Measurements from ENCODE around the gene PARP11.

Gene PARP11

DNA sequence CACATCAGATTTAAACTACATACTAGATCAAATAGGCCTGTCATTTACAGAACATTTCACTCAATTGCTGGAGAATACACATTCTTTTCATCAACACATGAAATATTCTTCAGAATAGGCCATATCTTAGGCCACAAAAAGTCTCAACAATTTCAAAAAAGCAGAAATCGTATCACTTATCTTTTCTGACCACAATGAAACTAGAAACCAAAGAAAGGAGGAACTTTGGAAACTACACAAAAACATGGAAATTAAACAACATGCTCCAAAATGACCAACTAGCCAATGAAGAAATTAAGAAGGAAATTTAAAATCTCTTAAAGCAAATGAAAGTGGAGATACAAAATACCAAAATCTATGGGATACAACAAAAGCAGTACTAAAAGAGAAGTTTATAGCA lies 35.1 kb downstream of the PARP11 start:
- H3K4me3 ChIP-seq: no peak overlapping the region
- DNase-seq (ENCODE audit: low spot score): no peak
- no peak overlapping the region for H3K27ac ChIP-seq
- no peak for TF ChIP-seq CTCF (IDR thresholded peaks at IDR 0.05)

DNA sequence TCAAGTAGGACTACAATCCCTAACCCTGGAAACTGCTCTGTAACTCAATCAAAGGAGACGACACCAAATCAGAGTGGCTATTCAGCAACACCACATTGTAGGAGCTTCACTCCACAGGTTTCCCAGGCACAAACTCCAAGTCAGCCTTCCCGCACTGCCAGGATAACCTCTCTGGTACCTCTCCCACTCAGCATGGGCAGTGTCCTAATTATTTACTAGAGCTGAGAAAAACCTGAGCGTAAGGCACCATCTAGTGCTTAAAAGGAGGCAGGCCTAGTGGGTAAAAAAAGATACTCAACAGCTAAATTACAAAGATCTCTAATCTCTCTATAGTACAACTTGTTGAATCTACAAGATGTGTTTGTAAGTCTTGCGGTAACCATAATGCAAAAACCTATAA lies 36.1 kb downstream of the PARP11 start:
- no peak overlapping the region for H3K4me3 ChIP-seq
- H3K27ac ChIP-seq: no peak overlapping the region
- no peak for TF ChIP-seq CTCF (IDR thresholded peaks at IDR 0.05)
- no peak for DNase-seq (ENCODE audit: low spot score)

- H3K27ac ChIP-seq: no peak overlapping the region
- TF ChIP-seq CTCF (IDR thresholded peaks at IDR 0.05): no peak
- H3K4me3 ChIP-seq: no peak overlapping the region
- no peak for DNase-seq (ENCODE audit: low spot score)
Measured at GRCh38 chr12:3836641-3837040, 36.6 kb downstream of the PARP11 start.

DNA sequence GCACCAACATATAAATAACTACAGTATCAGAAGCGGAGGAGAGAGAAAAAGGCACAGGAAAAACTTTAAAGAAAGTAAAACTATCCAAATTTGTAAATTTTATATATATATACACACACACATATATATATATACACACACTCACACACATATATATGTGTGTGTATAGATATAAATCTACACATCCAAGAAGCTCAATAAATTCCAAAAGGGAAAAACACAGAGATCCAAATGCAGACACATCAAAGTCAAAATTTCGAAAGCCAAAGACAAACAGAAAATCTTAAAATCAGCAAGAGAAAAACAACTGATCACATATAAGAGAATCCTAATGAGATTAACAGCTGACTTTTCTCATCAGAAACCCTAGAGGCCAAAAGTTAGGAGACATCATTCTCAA lies 37.3 kb downstream of the PARP11 start:
- no peak for DNase-seq (ENCODE audit: low spot score)
- Histone ChIP-seq H3K27ac (no peak overlapping the region), H3K4me3 (no peak overlapping the region)
- TF ChIP-seq CTCF (IDR thresholded peaks at IDR 0.05): no peak

DNA sequence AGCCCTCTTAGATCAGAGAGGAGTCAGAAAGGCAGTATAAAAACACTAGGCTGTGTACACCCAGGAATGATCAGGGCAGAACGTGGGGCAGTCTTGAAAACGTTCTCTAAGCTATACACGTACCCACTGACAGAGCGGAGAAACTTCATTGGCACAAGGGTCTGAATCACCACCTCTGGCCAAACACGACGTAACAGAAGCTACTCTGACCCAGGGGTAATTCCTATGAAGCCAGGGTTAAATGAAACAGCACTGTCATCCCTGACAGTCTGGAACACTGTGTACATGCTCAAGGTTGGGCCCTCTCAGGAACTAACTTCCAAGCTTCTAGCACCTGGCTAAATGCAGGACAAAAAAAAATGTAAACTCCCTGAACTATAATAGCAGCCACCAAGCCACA lies 38.4 kb downstream of the PARP11 start:
- H3K4me3 ChIP-seq: no peak overlapping the region
- no peak overlapping the region for H3K27ac ChIP-seq
- no peak for TF ChIP-seq CTCF (IDR thresholded peaks at IDR 0.05)
- no peak for DNase-seq (ENCODE audit: low spot score)

- DNase-seq (ENCODE audit: low spot score): no peak
- Histone ChIP-seq H3K4me3 (no peak overlapping the region), H3K27ac (no peak overlapping the region)
- TF ChIP-seq CTCF (IDR thresholded peaks at IDR 0.05): no peak
Measured at GRCh38 chr12:3833670-3834310, 39.4 kb downstream of the PARP11 start.

- no peak for DNase-seq (ENCODE audit: low spot score)
- no peak for TF ChIP-seq CTCF (IDR thresholded peaks at IDR 0.05)
- no peak overlapping the region for H3K27ac ChIP-seq
- H3K4me3 ChIP-seq: no peak overlapping the region
Measured at GRCh38 chr12:3832738-3833137, 40.5 kb downstream of the PARP11 start.
